Ishikawa (cell line): ENCODE data around the gene CORO7.

Experiments used
- EP300 ChIP-seq: IDR thresholded peaks from 2 replicates; pipeline ENCODE4 v1.6.1; 2012; ENCODE audit warnings: borderline replicate concordance
- MAX ChIP-seq: IDR thresholded peaks from 2 replicates; pipeline ENCODE4 v1.6.1; 2012
- NFIC ChIP-seq: IDR thresholded peaks from 2 replicates; pipeline ENCODE4 v1.6.1; 2012
- REST ChIP-seq: IDR thresholded peaks from 2 replicates; pipeline ENCODE4 v1.6.1; 2012; ENCODE audit warnings: low read depth, mild to moderate bottlenecking
- YY1 ChIP-seq: IDR thresholded peaks from 2 replicates; pipeline ENCODE4 v1.6.1; 2012; ENCODE audit warnings: low read depth

GRCh38 chr16:4463522-4464163 lies 47.2 kb upstream of the CORO7 start:
- TF ChIP-seq EP300 (no peak), NFIC (no peak), MAX (no peak), YY1 (no peak), REST (no peak)
